HG02798 (cell line): ENCODE data around the gene ST3GAL6.
A peak's percentile ranks its signal among the peaks of the same experiment; 100 is the strongest.

Experiments used
- ATAC-seq: cut with Tn5 transposase; IDR thresholded peaks from one replicate; pipeline ENCODE4 v1.9.1; 2021; ENCODE audit warnings: mild to moderate bottlenecking; ENCODE audit not compliant: unreplicated experiment, poor library complexity

ST3GAL6 gene, protein sequence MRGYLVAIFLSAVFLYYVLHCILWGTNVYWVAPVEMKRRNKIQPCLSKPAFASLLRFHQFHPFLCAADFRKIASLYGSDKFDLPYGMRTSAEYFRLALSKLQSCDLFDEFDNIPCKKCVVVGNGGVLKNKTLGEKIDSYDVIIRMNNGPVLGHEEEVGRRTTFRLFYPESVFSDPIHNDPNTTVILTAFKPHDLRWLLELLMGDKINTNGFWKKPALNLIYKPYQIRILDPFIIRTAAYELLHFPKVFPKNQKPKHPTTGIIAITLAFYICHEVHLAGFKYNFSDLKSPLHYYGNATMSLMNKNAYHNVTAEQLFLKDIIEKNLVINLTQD

DNA sequence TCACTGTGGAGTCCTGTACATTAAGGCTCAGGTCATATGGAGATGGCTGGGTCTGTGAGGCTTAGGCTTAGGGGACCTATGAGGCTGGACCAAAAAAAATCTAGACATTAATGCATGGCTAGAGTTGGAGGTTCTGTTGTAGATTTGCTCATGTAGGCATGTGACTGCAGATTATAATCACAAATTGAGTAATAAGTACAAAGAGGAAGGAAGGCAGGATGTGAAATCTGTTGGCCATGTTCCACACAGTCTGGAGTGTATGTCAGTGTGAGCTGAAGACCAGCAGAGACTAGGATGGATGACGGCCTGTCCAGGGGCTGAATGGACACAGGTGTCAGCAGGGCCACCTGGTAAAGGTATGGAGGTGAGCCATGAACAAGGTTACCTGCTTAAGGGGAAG lies at the start of gene ST3GAL6:
ST3GAL6 (plus strand) TSS at position 265 of the 400 bp plus-strand sequence. CDS start 5,101 bp downstream, outside the sequence.
- ATAC-seq = no peak

DNA sequence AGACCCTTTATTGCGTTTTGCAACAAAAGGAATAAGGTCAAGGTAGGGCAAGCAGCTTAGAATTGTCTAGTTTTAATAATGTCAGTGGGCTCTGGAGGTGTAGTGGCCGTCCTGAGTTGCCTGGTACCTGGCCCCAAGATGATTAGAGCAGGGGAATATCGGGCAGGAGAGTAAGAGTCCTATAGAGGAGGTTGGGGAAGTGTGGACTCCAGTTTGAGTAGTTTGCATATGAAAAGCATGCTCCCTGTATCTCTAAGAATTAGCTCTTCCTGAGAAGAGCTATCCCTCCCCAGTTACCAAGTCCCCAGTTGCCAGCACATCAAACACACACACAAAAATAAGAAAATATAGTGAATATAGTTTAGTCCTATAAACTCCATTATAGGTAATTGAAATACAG lies 49.2 kb upstream of the ST3GAL6 start:
- ATAC-seq = no peak

DNA sequence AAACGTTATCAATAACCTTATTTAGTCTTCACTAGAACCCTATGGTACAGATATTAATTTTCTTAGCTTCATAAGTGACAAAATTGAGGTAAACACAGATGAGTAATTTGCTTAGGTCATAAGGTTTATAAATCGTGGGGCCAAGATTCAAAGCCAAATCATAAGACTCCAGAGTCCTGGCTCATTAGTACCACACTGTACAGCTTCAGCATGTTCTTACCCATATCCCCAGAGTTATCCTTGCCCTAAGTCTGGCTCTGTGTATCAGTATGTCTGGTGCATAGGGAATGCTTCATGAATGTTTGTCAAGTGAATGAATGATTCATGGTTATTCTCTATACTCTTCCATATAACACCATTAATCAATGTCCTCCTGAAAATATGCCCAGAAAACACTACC lies 45.6 kb upstream of the ST3GAL6 start:
- no peak for ATAC-seq

DNA sequence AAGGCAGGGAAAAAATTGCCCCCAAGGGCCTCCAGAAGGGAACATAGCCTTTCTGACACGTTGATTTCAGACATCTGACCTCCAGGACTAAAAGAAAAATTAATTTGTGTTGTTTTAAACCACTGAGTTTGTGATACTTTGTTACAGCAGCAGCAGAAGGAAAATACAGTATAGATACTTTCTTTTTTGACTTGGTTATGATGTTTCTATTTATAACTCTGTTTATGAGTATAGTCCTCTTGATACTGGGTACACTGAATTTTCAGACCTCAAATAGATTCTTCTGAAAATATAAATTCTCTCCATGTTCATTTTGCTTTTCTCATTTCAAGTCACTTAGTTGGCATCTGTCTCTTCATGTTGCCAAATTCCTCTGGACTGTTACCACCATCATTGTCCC lies 44.4 kb upstream of the ST3GAL6 start:
- no peak for ATAC-seq

DNA sequence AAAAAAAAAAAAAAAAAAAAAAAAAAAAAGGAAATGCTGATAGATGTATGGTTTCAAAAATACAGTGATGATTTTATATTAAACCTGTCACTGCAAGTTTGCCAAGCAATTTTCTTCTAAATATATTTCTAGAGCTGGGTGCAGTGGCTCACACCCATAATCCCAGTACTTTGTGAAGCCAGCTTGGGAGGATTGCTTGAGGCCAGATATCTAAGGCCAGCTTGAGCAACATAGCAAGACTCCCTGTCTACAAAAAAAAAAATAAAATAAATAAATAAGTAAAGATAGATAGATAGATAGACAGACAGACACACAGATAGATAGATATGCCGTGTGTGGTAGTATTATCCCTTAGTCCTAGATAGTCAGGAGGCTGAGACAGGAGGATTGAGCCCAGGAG lies 41.4 kb upstream of the ST3GAL6 start:
- ATAC-seq = no peak

DNA sequence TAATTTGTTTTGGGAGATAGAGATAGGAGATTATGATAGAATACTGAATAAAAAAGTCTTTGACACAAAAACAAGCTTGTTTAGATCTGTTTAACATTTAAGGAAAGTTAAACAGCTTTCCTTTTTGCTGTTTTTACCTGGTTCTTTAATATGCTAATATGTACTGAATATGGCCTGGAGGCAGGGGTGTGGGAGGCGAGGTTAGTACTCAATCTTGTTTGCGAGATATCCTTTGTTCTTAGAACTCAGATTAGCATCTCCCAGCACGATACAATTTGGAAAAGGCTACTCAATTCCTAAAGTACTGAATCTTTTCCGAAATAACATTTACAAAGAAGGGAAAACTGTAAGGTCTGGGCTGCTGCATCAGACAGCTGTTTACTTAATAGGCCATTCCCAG lies 40.8 kb upstream of the ST3GAL6 start:
- ATAC-seq = no peak

DNA sequence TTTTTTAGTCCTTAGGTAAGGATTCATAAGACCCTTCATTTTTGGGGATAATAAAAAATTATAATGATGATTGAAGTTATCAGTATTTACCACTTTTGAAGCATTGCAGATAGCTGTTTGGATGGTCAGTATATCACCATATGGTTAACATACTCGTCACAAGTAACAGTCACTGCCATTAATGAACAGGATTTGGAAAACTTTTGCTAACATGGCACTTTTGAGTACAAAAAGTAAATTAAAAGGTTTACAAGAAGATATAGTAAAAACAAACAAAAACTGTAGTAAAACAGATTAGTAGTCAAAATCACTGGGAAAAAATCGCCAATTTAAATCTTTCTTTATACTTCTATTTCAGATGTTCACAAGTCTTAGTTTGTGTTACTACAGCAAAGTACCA lies 37.8 kb upstream of the ST3GAL6 start:
- no peak for ATAC-seq

DNA sequence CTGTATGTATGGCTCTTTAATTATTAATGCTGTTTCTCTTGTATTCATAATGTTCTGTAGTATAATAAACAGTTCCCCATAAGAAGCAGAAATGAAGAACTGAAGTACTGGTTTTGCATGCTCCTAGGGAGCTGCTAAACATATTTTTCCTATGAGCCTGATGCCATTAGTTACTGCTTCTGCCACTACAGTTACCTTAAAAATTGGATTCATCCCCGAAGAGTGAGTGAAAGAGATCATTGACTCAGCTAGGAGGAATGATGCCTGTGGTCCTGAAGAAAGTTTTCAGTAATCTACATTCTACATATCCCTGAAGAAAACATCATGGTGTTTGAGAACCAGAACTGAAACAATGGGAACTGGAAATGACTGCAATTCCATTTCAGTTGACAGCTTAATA lies 37.1 kb upstream of the ST3GAL6 start:
- ATAC-seq = no peak

DNA sequence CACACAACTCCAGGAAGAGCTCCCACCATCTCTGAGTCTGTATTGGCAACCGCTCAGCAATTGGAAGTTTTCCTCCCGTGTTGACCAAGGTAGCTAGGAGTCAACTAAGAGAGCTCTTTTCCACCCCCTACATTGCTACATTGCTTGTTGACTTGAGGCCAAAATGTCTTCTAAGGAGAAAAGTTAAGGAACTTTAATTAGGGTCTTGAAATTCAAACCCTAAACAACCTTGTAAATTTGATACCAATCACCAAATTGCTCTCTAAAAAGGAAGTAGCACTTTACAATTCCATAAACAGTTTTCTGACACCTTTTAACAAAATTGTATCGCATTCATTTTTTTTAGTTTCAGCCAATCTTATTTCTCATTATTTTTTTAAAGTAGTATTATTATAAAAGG lies 35.5 kb upstream of the ST3GAL6 start:
- ATAC-seq = no peak

DNA sequence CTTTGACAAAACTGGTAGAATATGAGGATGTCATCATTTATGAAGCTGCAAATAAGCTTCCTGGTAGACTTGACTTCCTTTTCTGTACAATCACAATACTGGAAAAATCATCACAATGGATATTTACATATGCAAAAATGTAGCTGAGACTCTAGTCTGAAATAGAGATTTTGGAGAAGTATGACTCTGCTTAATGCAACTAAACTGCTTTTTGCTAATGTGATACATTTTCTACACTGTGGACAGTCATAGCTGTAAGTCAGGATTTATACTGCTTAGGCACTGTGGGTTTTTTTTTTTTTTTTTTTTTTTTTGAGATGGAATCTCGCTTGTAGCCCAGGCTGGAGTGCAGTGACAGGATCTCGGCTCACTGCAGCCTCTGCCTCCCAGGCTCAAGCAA lies 34.5 kb upstream of the ST3GAL6 start:
- no peak for ATAC-seq

DNA sequence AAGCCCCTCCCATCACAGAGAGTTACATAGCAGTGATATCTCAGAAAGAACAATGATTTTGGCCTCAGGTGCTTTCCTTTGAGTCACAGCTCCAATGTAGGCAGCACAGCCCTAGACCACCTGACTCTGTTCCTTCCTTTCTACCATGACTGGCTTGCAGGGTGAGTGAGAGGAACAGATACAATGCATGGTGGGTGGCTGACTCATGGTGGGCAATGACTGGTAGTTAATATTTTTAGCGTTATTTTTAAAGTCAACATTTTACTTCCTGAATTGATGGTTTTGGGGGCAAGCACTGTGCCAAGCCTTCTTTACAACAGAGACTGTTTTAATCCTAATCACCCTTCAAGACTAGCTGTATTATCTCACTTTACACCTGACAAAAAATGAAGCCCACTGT lies 32.8 kb upstream of the ST3GAL6 start:
- peak; percentile 40 for ATAC-seq

DNA sequence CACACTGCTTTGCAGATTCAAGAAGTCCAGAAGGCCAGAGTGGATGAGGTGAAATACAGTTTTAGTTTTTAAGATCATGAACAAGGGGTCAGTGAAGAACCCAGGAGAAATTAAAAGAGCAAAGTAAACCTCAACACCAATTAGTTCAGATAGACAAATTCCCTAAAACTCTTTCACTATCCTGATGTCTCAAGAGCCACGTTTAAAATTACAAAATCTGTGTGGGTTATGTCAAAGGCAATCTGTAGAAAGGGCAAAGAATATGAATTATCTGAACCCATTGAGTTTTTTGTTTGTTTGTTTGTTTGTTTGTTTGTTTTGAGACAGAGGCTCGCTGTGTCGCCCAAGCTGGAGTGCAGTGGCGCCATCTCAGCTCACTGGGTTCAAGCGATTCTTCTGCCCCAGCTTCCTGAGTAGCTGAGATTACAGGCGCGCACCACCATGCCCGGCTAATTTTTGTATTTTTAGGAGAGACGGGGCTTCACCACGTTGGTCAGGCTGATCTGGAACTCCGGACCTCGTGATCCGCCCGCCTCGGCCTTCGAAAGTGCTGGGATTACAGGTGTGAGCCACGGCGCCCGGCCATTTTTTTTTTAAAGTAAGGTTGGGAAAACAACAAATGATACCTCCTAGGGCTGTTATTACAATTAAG lies 32.1 kb upstream of the ST3GAL6 start:
- no peak for ATAC-seq

DNA sequence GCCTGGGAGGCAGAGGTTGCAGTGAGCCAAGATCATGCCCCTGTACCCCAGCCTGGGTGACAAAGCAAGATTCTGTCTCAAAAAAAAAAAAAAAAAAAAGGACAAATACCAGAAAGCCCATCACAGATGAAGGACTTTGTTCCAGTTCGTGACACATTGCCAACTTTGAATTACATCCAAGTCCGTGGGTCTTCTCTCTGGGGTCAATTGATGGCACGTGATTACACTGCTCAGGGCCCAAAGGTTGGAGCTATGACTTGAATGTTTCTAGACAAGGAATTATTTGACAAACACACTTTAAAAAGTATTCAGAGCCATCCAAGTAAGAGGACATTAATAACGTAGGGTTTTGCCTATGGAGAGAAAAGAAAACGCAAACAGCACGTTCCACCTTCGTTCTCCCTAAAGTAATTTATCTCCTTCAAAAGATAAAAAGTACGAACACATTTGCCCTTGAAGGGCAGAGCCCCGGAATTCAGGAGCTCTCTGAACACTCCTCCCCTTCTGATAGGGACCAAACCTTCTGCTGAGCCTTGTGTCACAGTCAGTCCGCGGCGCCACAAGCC lies 31.3 kb upstream of the ST3GAL6 start:
- peak; percentile 58 for ATAC-seq

DNA sequence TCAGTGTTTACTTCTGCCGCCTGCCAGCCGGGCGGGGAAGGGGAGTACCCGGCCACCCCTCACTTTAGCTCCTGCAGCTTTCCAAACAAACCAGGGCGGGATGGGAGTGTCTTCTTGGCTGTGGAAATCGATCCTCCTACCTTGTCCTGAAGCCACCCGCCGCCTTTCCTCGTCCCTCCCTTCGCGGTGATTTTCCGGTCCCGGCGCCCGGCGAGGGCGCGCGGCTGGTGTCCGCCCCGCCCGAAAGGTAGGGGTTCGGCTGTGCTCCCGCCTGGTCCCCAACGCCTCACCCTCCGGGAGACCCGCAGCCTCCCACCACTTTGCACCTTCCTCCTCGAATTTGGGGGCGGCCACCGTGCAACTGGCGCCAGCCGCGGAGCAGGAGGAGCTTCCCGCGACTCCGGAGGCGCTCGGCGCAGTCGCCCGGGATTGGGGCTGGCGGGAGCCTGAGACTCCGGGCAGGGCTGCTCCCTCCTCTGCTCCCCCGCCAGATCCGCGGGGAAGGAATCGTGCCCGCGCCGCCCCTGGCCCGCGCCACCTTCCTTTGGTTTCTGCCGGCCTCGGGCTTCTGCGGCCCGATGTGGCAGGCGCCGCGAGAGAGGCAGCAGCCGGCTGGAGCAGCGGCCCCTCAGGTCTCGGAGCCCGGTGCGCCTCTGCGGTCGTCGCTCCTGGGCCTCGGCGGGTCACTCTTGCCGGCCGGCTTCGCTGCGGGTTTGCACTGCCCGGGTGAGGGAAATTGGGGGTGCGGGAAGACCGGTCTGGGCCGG lies 30.7 kb upstream of the ST3GAL6 start:
- ATAC-seq = peak; percentile 34

DNA sequence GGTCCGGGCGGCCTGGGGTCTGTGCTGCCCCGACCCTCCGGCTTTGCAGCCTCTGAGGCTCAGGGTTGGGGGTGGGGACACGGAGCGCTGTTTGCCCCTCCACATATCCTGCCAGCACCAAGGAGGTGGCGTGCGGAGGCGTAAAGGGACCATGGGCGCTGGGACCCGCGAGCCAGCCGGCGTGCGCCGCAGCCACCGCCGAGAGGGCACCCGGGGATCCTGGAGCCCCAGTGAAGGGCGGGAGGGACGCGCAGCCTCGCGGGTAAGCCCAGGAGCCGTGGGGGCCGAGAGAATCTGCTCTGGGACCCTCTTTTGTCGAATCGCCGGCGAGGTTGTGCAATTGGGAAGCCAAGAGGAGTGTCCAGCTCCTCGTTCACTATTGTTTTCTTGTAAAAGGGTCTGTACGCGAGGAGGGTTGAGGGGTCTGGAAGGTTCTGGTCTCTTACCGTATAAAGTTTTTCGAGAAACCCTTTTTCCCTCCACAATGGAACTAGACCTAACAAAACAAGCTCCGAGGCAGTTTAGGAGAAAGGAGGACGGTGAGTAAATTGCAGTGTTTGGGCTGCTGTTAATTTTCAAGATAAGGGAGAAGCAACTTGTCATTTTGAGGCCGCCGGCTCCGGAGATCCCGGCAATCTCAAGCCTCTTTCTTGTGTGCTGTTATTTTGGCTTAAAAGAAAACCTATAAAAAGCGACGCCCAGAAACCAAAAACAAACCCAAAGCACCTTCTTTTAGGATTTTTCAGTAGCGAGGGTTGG lies 29.9 kb upstream of the ST3GAL6 start:
- peak; percentile 24 for ATAC-seq

DNA sequence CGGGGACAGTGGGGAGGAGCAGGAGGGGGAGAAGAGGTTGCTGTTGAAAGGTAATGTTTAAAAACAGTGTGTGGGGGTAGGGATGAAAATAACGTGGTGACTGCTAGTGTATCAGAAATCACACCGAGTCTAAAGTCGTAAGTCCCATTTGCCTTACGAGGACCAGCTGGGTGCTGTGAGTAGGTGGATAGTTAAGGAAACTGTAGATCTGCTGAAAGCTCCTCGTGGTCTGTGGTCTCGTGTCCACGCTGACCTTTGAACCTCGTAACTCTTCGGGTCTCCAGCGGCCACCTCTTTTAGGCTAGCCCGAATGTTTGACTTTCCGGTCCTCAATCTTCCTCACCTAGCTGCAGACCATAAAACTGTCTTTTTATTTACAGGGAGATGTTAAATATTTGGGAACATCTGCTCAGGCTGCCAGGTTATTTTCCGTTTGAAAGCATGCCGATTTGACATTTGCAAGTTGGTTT lies 29.3 kb upstream of the ST3GAL6 start:
- ATAC-seq = peak; percentile 38

DNA sequence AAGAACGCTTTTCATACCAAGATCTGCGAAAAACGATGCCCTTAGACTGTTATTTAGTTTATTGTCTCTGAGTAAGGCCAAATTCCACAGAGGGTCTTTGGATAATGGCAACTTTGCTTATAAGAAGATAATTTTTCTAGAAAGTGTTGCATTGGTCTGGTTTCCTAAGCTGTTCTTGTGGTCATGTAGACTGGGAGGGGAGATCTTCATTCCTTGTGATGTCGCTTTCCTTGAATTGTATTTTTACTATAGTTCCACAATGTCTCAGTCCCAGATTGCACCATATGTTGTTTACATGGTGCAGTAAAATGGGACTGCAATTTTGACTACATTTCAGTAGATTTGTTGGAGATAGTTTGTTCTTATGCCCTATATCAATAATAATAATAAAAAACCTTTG lies 28.8 kb upstream of the ST3GAL6 start:
- ATAC-seq = no peak

DNA sequence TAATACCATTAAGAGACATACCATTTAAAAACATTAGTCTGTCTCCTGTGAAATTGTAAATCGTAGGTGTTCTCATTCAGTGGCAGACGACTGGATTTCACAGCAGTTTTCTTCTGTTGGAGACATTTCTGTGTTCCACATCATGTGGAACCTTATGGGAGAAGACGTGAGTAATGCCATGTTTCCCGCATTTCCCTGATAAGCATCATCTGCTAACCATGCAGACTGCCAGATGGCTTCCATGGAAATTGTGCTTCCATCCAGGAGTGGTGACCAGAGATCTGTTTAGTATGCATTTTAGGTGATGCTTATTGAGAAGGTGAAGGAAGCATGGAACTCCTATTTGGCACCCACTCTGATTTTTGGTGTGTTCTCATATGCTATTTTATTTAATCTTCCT lies 28.4 kb upstream of the ST3GAL6 start:
- no peak for ATAC-seq

DNA sequence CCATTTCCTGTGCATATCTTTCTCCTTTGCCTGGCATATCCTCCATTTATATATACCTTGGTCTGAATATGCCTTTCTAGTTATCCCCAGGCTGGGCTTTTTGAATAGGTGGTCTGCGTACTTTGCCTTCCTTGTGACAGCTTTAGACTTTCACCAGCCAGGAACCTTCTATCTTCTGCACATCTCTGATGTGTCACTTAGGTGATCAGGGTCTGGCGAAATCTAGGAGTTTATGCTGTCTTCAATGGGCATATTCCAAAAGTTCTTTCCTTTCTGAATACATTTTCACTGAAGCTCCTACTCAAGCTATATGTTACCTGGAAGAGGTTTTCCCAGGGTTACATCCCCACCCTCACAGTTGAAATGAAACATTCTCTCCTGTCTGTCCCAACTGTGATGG lies 27.8 kb upstream of the ST3GAL6 start:
- ATAC-seq = no peak

DNA sequence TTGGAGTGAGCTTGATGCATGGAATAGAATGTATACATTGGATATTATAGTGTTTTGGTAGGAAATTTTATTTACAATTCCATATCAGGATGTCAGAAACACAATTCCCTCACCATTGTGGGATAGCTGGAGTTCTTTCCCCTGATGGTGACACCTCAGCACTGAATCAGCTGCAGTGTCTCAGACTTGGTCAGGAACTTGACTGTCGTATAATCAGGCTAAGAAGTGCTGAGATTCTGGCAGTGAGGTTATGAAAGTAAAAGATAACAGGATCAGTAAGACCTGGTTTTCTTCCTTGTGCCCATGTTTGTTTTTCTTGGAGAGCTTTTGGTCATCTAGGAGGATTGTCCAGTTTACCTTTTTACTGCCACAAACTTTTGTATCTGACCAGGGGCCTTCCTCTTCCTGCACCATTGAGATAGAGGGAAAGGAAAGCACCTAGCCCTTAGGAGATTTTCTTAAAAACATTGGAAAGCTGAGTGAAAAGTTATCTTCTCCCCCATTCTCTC lies 27.3 kb upstream of the ST3GAL6 start:
- no peak for ATAC-seq
